GM12878 (cell line): Measurements from ENCODE around the gene MINAR1. TPM values are rescaled to one million over a fixed set of nuclear protein-coding genes. Genes with fewer than 3 reads are reported as not detected.

Experiments used
- ATAC-seq: fragments of 200-7000 bp; cut with Tn5 transposase; 3 replicates; pipeline ENCODE4 v1.9.1; 2020; ENCODE audit warnings: mild to moderate bottlenecking, moderate library complexity
- BruUV-seq: library from RNA; stranded (reverse); fragments of 400-500 nt; replicated peaks from 2 replicates; lab custom pipeline; 2021; lab: Mats Ljungman, UMichigan
- CTCF ChIA-PET: fragments of 300-600 bp; sonication (Branson Sonifier 250); formaldehyde crosslinking; extraction: SDS; loops from one replicate; lab custom pipeline; 2021; ENCODE audit warnings: inconsistent platforms; lab: Yijun Ruan, JAX
- POLR2A ChIA-PET: fragments of 350-600 bp; formaldehyde crosslinking; extraction: SDS; loops from one replicate; lab custom pipeline; 2021; ENCODE audit warnings: inconsistent platforms; lab: Charles Lee
- RAD21 ChIA-PET: fragments of 300-600 bp; sonication (Branson Sonifier 250); formaldehyde crosslinking; loops from one replicate; lab custom pipeline; 2023; ENCODE audit warnings: antibody characterized with exemption; ENCODE audit not compliant: unreplicated experiment; lab: Charles Lee
- SMC1A ChIA-PET: fragments of 300-600 bp; sonication (Branson Sonifier 250); formaldehyde crosslinking; loops from one replicate; lab custom pipeline; 2023; ENCODE audit not compliant: unreplicated experiment, uncharacterized antibody; lab: Charles Lee
- DNase-seq: peaks from one replicate; pipeline ENCODE4 v3.0.0-alpha.2; 2011; ENCODE audit warnings: low read depth, low spot score
- FAIRE-seq: peaks from 3 replicates; lab custom pipeline; 2011; peaks lifted over from hg19 to GRCh38; lab: Jason Lieb, UNC
- H2AFZ ChIP-seq: 2 replicates; pipeline ENCODE4 v1.6.0; 2011; ENCODE audit warnings: low read depth, low read length, control low read depth; ENCODE audit not compliant: control insufficient read depth
- H3K27ac ChIP-seq: 2 replicates; pipeline ENCODE4 v1.5.1; 2011; ENCODE audit warnings: control low read depth; ENCODE audit not compliant: control insufficient read depth, insufficient read depth
- H3K27me3 ChIP-seq, 2 experiments: replicated peaks in 1 of 2; 2 replicates each; pipeline versions ENCODE4 v1.6.0 to v1.6.1; 2011; ENCODE audit warnings: low read length in 1 of 2; ENCODE audit not compliant: control insufficient read depth in 2 of 2, insufficient read depth in 2 of 2
- H3K36me3 ChIP-seq, 2 experiments: 2 replicates each; pipeline ENCODE4 v1.5.1; 2011; ENCODE audit warnings: low read length in 1 of 2; ENCODE audit not compliant: control insufficient read depth in 2 of 2, insufficient read depth in 2 of 2
- H3K4me1 ChIP-seq: 2 replicates; pipeline ENCODE4 v1.6.1; 2011; ENCODE audit warnings: mild to moderate bottlenecking, low read length, moderate library complexity, mixed read lengths; ENCODE audit not compliant: control insufficient read depth, insufficient read depth
- H3K4me2 ChIP-seq: 2 replicates; pipeline ENCODE4 v1.6.0; 2011; ENCODE audit warnings: control low read depth; ENCODE audit not compliant: control insufficient read depth, insufficient read depth
- H3K4me3 ChIP-seq: fragments of 200-600 bp; sonication (generic); 2 replicates; pipeline ENCODE4 v1.5.1; 2016
- H3K79me2 ChIP-seq: 2 replicates; pipeline ENCODE4 v1.6.0; 2011; ENCODE audit warnings: low read length; ENCODE audit not compliant: control insufficient read depth, insufficient read depth
- H3K9ac ChIP-seq: 2 replicates; pipeline ENCODE4 v1.8.0; 2011; ENCODE audit warnings: low read length, control low read depth, mixed read lengths; ENCODE audit not compliant: control insufficient read depth, insufficient read depth
- H3K9me3 ChIP-seq: replicated peaks from 3 replicates; pipeline ENCODE4 v1.5.1; 2011; ENCODE audit warnings: mild to moderate bottlenecking, low read length; ENCODE audit not compliant: control insufficient read depth, insufficient read depth
- H4K20me1 ChIP-seq: 2 replicates; pipeline ENCODE4 v1.6.0; 2011; ENCODE audit not compliant: control insufficient read depth, insufficient read depth
- ATF2 ChIP-seq: IDR thresholded peaks from 2 replicates; pipeline ENCODE4 v1.6.1; 2012; ENCODE audit warnings: low read length, inconsistent platforms
- BCL11A ChIP-seq: IDR thresholded peaks from 2 replicates; pipeline ENCODE4 v1.6.1; 2011; ENCODE audit warnings: low read depth, low read length
- BRCA1 ChIP-seq: IDR thresholded peaks from 2 replicates; pipeline ENCODE4 v1.6.1; 2011; ENCODE audit warnings: low read depth, low read length, improper control_type of control experiment
- FOXK2 ChIP-seq: fragments of 450-650 bp; IDR thresholded peaks from 2 replicates; pipeline ENCODE4 v1.6.1; 2017; ENCODE audit warnings: mild to moderate bottlenecking, moderate library complexity
- GABPA ChIP-seq: IDR thresholded peaks from 2 replicates; pipeline ENCODE4 v1.6.1; 2014; ENCODE audit warnings: antibody characterized with exemption, low read depth, mild to moderate bottlenecking, inconsistent platforms
- HDAC2 ChIP-seq: fragments of 200-600 bp; sonication (generic); IDR thresholded peaks from 2 replicates; pipeline ENCODE4 v1.6.1; 2017
- LARP7 ChIP-seq: fragments of 450-650 bp; IDR thresholded peaks from 2 replicates; pipeline ENCODE4 v1.6.1; 2017; ENCODE audit warnings: mild to moderate bottlenecking
- NKRF ChIP-seq: fragments of 450-650 bp; conservative IDR thresholded peaks from 2 replicates; pipeline ENCODE4 v1.6.1; 2017; ENCODE audit warnings: mild to moderate bottlenecking, moderate library complexity
- SIX5 ChIP-seq: IDR thresholded peaks from 2 replicates; pipeline ENCODE4 v1.6.1; 2011; ENCODE audit warnings: mild to moderate bottlenecking, low read depth, low read length, moderate library complexity; ENCODE audit not compliant: severe bottlenecking
- ZNF24 ChIP-seq: fragments of 450-650 bp; IDR thresholded peaks from 2 replicates; pipeline ENCODE4 v1.6.1; 2017; ENCODE audit warnings: antibody characterized with exemption, mild to moderate bottlenecking
- WGBS: methylation state at CpG from one replicate; pipeline ENCODE4 v1.1.6; 2016; ENCODE audit warnings: low lambda C conversion rate; ENCODE audit not compliant: insufficient replicate concordance, insufficient coverage; ENCODE audit errors: missing lambda C conversion rate; 5-methylcytosine and 5-hydroxymethylcytosine counted together
- in situ Hi-C: fragments of 300-500 bp; cut with MboI; formaldehyde crosslinking; loops from 9 replicates; pipeline ENCODE4 v1.14.3; 2018; ENCODE audit warnings: mixed read lengths
- intact Hi-C: fragments of 100-400 bp; cut with micrococcal nuclease; formaldehyde crosslinking; loops from one replicate; pipeline ENCODE4 v1.14.2; 2022; ENCODE audit not compliant: unreplicated experiment
- polyA plus RNA-seq, 11 experiments: library from polyadenylated mRNA; depleted of rRNA in 4 of 11; unstranded in 6 of 11; stranded (reverse) in 5 of 11; fragments of >200 nt; fragmentation: Nextera tagmentation in 4 of 11; fragmentation: Illumina TruSeq in 1 of 11; extraction: Ambion mirVana in 4 of 11; extraction: Trizol in 1 of 11; gene quantifications; 1 replicate in 1 of 11; 2 replicates in 10 of 11; pipeline versions ENCODE4 v1.2.1 to v1.2.3, GENCODE V29; 2011 to 2016; ENCODE audit warnings: inconsistent platforms in 2 of 11, missing spikeins in 2 of 11, low read depth in 1 of 11
- total RNA-seq, 4 experiments: library from RNA; depleted of rRNA in 3 of 4; stranded (reverse); fragments of >200 nt in 3 of 4; fragmentation: Illumina TruSeq in 1 of 4; extraction: Trizol in 1 of 4; gene quantifications; 2 replicates each; pipeline versions ENCODE4 v1.2.1 to v1.2.3, GENCODE V29; 2013 to 2021
- TF ChIP-seq, protein P1 (sequence below): fragments of 450-650 bp; IDR thresholded peaks from 2 replicates; pipeline ENCODE4 v1.6.1; 2017; ENCODE audit warnings: mild to moderate bottlenecking, moderate library complexity

The MINAR1 gene
- total and polyA plus RNA-seq, 10 of the 15 experiments (the other 5 are each of a cell fraction or from before 2014, with no cell fraction given) = 0.05 to 0.40 (median 0.24) TPM

DNA sequence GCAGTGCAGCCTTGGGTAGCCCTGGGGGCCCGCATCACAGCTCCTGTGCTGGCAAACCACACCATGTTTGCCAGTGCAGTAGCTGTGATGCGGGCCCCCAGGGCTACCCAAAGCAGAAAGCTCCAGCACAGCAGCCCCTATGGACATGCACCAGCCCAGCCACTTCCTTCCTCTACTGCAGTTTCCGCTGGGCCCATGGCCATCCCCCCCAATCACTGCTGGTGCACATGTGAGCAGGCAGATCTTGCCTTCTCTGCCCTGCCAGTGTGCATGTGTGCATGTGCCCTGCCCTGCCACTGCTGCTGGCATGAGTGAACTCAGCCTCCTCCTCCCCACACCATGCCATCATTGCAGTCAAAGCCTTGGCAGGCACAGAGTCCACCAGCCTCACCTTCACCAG, 20.1 kb upstream of the MINAR1 start:
- H3K4me2 ChIP-seq = no peak overlapping the region
- no TSS peak for BruUV-seq
- ChIA-PET CTCF (interaction anchor here (1.8 kb wide), 1 partner anchor 31 kb away, joined by 5 read pairs; no protein-coding TSS in a partner anchor), SMC1A (no interaction called here), POLR2A (no interaction called here), RAD21 (no interaction called here)
- TF ChIP-seq SIX5 (no peak), NKRF (no peak), LARP7 (no peak), ATF2 (no peak), BCL11A (no peak), BRCA1 (no peak), ZNF24 (no peak), HDAC2 (no peak), FOXK2 (no peak), GABPA (no peak)
- TF ChIP-seq, protein P1, sequence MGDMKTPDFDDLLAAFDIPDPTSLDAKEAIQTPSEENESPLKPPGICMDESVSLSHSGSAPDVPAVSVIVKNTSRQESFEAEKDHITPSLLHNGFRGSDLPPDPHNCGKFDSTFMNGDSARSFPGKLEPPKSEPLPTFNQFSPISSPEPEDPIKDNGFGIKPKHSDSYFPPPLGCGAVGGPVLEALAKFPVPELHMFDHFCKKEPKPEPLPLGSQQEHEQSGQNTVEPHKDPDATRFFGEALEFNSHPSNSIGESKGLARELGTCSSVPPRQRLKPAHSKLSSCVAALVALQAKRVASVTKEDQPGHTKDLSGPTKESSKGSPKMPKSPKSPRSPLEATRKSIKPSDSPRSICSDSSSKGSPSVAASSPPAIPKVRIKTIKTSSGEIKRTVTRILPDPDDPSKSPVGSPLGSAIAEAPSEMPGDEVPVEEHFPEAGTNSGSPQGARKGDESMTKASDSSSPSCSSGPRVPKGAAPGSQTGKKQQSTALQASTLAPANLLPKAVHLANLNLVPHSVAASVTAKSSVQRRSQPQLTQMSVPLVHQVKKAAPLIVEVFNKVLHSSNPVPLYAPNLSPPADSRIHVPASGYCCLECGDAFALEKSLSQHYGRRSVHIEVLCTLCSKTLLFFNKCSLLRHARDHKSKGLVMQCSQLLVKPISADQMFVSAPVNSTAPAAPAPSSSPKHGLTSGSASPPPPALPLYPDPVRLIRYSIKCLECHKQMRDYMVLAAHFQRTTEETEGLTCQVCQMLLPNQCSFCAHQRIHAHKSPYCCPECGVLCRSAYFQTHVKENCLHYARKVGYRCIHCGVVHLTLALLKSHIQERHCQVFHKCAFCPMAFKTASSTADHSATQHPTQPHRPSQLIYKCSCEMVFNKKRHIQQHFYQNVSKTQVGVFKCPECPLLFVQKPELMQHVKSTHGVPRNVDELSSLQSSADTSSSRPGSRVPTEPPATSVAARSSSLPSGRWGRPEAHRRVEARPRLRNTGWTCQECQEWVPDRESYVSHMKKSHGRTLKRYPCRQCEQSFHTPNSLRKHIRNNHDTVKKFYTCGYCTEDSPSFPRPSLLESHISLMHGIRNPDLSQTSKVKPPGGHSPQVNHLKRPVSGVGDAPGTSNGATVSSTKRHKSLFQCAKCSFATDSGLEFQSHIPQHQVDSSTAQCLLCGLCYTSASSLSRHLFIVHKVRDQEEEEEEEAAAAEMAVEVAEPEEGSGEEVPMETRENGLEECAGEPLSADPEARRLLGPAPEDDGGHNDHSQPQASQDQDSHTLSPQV = no peak
- no peak overlapping the region for H3K4me3 ChIP-seq
- H4K20me1 ChIP-seq = no peaks in the 10 kb centered on the region
- H3K27ac ChIP-seq = no peak overlapping the region
- no peak for DNase-seq
- no peaks in the 10 kb centered on the region for H3K9me3 ChIP-seq
- no peaks in the 10 kb centered on the region; a peak in 1 of 4 replicates for H3K36me3 ChIP-seq
- in situ Hi-C loops = no loop called here
- 60% methylated on average over 3 of the region's 3 CpGs for WGBS
- no peak for ATAC-seq
- intact Hi-C loops = no loop called here
- no peak for FAIRE-seq
- no peaks in the 10 kb centered on the region for H3K79me2 ChIP-seq
- no peak overlapping the region for H2AFZ ChIP-seq
- H3K27me3 ChIP-seq = no peaks in the 10 kb centered on the region
- no peaks in the 10 kb centered on the region for H3K4me1 ChIP-seq
- no peak overlapping the region for H3K9ac ChIP-seq
